ENCODE measurements around the gene DYNC1I2. TPM values are rescaled to one million over a fixed set of nuclear protein-coding genes. Genes with fewer than 3 reads are reported as not detected.

DYNC1I2 gene
- total RNA-seq, 2 experiments from 2014 or later = 42.3 to 58.5 TPM

- TF ChIP-seq, protein P1, sequence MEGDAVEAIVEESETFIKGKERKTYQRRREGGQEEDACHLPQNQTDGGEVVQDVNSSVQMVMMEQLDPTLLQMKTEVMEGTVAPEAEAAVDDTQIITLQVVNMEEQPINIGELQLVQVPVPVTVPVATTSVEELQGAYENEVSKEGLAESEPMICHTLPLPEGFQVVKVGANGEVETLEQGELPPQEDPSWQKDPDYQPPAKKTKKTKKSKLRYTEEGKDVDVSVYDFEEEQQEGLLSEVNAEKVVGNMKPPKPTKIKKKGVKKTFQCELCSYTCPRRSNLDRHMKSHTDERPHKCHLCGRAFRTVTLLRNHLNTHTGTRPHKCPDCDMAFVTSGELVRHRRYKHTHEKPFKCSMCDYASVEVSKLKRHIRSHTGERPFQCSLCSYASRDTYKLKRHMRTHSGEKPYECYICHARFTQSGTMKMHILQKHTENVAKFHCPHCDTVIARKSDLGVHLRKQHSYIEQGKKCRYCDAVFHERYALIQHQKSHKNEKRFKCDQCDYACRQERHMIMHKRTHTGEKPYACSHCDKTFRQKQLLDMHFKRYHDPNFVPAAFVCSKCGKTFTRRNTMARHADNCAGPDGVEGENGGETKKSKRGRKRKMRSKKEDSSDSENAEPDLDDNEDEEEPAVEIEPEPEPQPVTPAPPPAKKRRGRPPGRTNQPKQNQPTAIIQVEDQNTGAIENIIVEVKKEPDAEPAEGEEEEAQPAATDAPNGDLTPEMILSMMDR (conservative IDR thresholded peaks at IDR 0.05; ENCODE audit: low read length) = no peak
- no peak for TF ChIP-seq EZH2phosphoT487 (IDR thresholded peaks at IDR 0.05; ENCODE audit: borderline replicate concordance, low read depth, low read length)
- Histone ChIP-seq H3K9me3 (ENCODE audit: low read length) (no peaks in the 10 kb centered on the region), H3K27ac (ENCODE audit: low read depth, low read length, poor library complexity, severe bottlenecking) (no peak overlapping the region), H3K79me2 (ENCODE audit: insufficient read depth, low read depth, low read length) (no peaks in the 10 kb centered on the region), H4K20me1 (ENCODE audit: insufficient read depth, low read length) (no peaks in the 10 kb centered on the region), H3K4me2 (ENCODE audit: low read length) (no peak overlapping the region), H3K36me3 (ENCODE audit: insufficient read depth, low read length) (no peaks in the 10 kb centered on the region), H2AFZ (ENCODE audit: low read length) (no peak overlapping the region), H3K4me3 (ENCODE audit: low read depth, low read length, poor library complexity, severe bottlenecking) (no peak overlapping the region), H3K4me1 (ENCODE audit: insufficient read depth, low read length, poor library complexity, severe bottlenecking) (no peaks in the 10 kb centered on the region), H3K9me2 (ENCODE audit: insufficient read depth, low read length) (no peaks in the 10 kb centered on the region)
- intact Hi-C loops (cut with micrococcal nuclease; ENCODE audit: unreplicated experiment) = no loop called here
- no TSS peak for BruUV-seq (replicated peaks)
- DNase-seq (ENCODE audit: low spot score) = no peak
- ChIA-PET CTCF (ENCODE audit: unreplicated experiment) (no interaction called here), POLR2A (interaction anchor here (1.6 kb wide), 1 partner anchor 15 kb away, joined by 3 read pairs; no protein-coding TSS in a partner anchor)
Measured at GRCh38 chr2:171671867-171672266, 15.4 kb upstream of the DYNC1I2 start.

GRCh38 chr2:171673905-171674304 lies 13.4 kb upstream of the DYNC1I2 start:
- Histone ChIP-seq H3K79me2 (ENCODE audit: insufficient read depth, low read depth, low read length) (no peaks in the 10 kb centered on the region), H3K36me3 (ENCODE audit: insufficient read depth, low read length) (no peaks in the 10 kb centered on the region), H3K4me2 (ENCODE audit: low read length) (no peak overlapping the region), H2AFZ (ENCODE audit: low read length) (no peak overlapping the region), H3K9me3 (ENCODE audit: low read length) (no peaks in the 10 kb centered on the region), H3K27ac (ENCODE audit: low read depth, low read length, poor library complexity, severe bottlenecking) (no peak overlapping the region), H4K20me1 (ENCODE audit: insufficient read depth, low read length) (no peaks in the 10 kb centered on the region), H3K4me3 (ENCODE audit: low read depth, low read length, poor library complexity, severe bottlenecking) (no peak overlapping the region), H3K4me1 (ENCODE audit: insufficient read depth, low read length, poor library complexity, severe bottlenecking) (no peaks in the 10 kb centered on the region), H3K9me2 (ENCODE audit: insufficient read depth, low read length) (no peaks in the 10 kb centered on the region)
- DNase-seq (ENCODE audit: low spot score) = no peak
- no peak for TF ChIP-seq EZH2phosphoT487 (IDR thresholded peaks at IDR 0.05; ENCODE audit: borderline replicate concordance, low read depth, low read length)
- TF ChIP-seq, protein P1 (conservative IDR thresholded peaks at IDR 0.05; ENCODE audit: low read length) = no peak
- no TSS peak for BruUV-seq (replicated peaks)
- POLR2A ChIA-PET = interaction anchor here (1.0 to 2.4 kb wide), 2 partner anchors 13 to 19 kb away, joined by 3 to 6 read pairs; no protein-coding TSS in a partner anchor
- CTCF ChIA-PET (ENCODE audit: unreplicated experiment) = no interaction called here
- intact Hi-C loops (cut with micrococcal nuclease; ENCODE audit: unreplicated experiment) = no loop called here

GRCh38 chr2:171675810-171676345 lies 11.4 kb upstream of the DYNC1I2 start:
- no peak for TF ChIP-seq EZH2phosphoT487 (IDR thresholded peaks at IDR 0.05; ENCODE audit: borderline replicate concordance, low read depth, low read length)
- TF ChIP-seq, protein P1 (conservative IDR thresholded peaks at IDR 0.05; ENCODE audit: low read length) = no peak
- Histone ChIP-seq H4K20me1 (ENCODE audit: insufficient read depth, low read length) (no peaks in the 10 kb centered on the region), H3K4me3 (ENCODE audit: low read depth, low read length, poor library complexity, severe bottlenecking) (no peak overlapping the region), H3K36me3 (ENCODE audit: insufficient read depth, low read length) (no peaks in the 10 kb centered on the region), H3K4me2 (ENCODE audit: low read length) (no peak overlapping the region), H3K9me3 (ENCODE audit: low read length) (no peaks in the 10 kb centered on the region), H2AFZ (ENCODE audit: low read length) (no peak overlapping the region), H3K79me2 (ENCODE audit: insufficient read depth, low read depth, low read length) (no peaks in the 10 kb centered on the region), H3K4me1 (ENCODE audit: insufficient read depth, low read length, poor library complexity, severe bottlenecking) (no peaks in the 10 kb centered on the region), H3K27ac (ENCODE audit: low read depth, low read length, poor library complexity, severe bottlenecking) (no peak overlapping the region), H3K9me2 (ENCODE audit: insufficient read depth, low read length) (no peaks in the 10 kb centered on the region)
- POLR2A ChIA-PET = interaction anchor here (1.2 kb wide), 1 partner anchor 16 kb away, joined by 3 read pairs; no protein-coding TSS in a partner anchor
- BruUV-seq (replicated peaks) = no TSS peak
- CTCF ChIA-PET (ENCODE audit: unreplicated experiment) = no interaction called here
- DNase-seq (ENCODE audit: low spot score) = no peak
- intact Hi-C loops (cut with micrococcal nuclease; ENCODE audit: unreplicated experiment) = no loop called here

All from OCI-LY7 (cell line).